ENCODE data around the gene GSG1L.
"Not testable (repeated sequence)": the region's sequence is repeated elsewhere in the genome, so short reads cannot be mapped to it uniquely, and the experiment has no call there.

The GSG1L gene

GRCh38 chr16:27746076-27746855, 317.2 kb downstream of the GSG1L start:
- no peak for DNase-seq

- peak; percentile 5 for DNase-seq
These were observed 318.2 kb downstream of the GSG1L start for GRCh38 chr16:27745348-27745747.

DNA sequence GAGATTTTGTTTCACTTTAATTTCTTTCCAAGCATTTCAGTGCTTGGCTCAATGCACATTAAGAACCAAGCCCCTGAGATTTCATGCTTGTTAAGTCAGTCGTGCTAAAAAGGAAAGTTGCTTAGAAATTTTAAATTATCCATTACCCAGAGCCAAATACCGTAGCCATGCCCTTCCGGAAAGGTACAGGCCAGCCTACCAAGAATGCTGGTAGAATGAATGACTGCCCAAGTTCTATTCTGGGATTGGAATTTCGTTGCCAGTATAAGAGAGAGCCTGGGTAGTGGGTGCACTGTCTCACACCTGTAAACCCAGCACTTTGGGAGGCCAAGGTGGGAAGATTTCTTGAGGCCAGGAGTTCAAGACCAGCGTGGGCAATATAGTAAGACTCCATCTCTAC, 319.6 kb downstream of the GSG1L start:
- no peak for DNase-seq

GRCh38 chr16:27743001-27743400, 320.5 kb downstream of the GSG1L start:
- DNase-seq = not testable (repeated sequence)

- DNase-seq = no peak
These were observed 321.2 kb downstream of the GSG1L start for GRCh38 chr16:27742333-27742732.

GRCh38 chr16:27740496-27741201, 322.9 kb downstream of the GSG1L start:
- DNase-seq = no peak

GRCh38 chr16:27739606-27740357, 323.7 kb downstream of the GSG1L start:
- no peak for DNase-seq

- DNase-seq = no peak
These were observed 324.9 kb downstream of the GSG1L start for GRCh38 chr16:27738596-27738995.
